Measurements from ENCODE around the gene CMTM7.

- TF ChIP-seq, protein P1, sequence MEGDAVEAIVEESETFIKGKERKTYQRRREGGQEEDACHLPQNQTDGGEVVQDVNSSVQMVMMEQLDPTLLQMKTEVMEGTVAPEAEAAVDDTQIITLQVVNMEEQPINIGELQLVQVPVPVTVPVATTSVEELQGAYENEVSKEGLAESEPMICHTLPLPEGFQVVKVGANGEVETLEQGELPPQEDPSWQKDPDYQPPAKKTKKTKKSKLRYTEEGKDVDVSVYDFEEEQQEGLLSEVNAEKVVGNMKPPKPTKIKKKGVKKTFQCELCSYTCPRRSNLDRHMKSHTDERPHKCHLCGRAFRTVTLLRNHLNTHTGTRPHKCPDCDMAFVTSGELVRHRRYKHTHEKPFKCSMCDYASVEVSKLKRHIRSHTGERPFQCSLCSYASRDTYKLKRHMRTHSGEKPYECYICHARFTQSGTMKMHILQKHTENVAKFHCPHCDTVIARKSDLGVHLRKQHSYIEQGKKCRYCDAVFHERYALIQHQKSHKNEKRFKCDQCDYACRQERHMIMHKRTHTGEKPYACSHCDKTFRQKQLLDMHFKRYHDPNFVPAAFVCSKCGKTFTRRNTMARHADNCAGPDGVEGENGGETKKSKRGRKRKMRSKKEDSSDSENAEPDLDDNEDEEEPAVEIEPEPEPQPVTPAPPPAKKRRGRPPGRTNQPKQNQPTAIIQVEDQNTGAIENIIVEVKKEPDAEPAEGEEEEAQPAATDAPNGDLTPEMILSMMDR (IDR thresholded peaks at IDR 0.05; ENCODE audit: low read depth, low read length), result no peak
- no peak for TF ChIP-seq EZH2phosphoT487 (IDR thresholded peaks at IDR 0.05; ENCODE audit: low read depth)
Observed at GRCh38 chr3:32411442-32411841, 19.8 kb downstream of the CMTM7 start.

Measured in OCI-LY3 (cell line).